HepG2 (cell line): Measurements from ENCODE around the gene ANKRD65.

ENCODE experiments used
- MAFF ChIP-seq: IDR thresholded peaks from 2 replicates; pipeline ENCODE4 v1.6.1; 2011; ENCODE audit warnings: low read depth, low read length, improper control_type of control experiment
- MEF2D ChIP-seq: sonication (generic); formaldehyde crosslinking; IDR thresholded peaks from 2 replicates; pipeline ENCODE4 v1.5.1; 2020; ENCODE audit warnings: mild to moderate bottlenecking, missing genetic modification reagents
- WIZ ChIP-seq: sonication (generic); formaldehyde crosslinking; IDR thresholded peaks from 2 replicates; pipeline ENCODE4 v1.5.1; 2020; ENCODE audit warnings: mild to moderate bottlenecking, missing genetic modification reagents
- TF ChIP-seq, protein P1 (sequence below): sonication (generic); formaldehyde crosslinking; IDR thresholded peaks from 2 replicates; pipeline ENCODE4 v1.4.0; 2020; ENCODE audit warnings: mild to moderate bottlenecking, missing genetic modification reagents
- TF ChIP-seq, protein P2 (sequence below): sonication (generic); formaldehyde crosslinking; IDR thresholded peaks from 2 replicates; pipeline ENCODE4 v1.5.0; 2020; ENCODE audit warnings: mild to moderate bottlenecking, missing genetic modification reagents, moderate library complexity

DNA sequence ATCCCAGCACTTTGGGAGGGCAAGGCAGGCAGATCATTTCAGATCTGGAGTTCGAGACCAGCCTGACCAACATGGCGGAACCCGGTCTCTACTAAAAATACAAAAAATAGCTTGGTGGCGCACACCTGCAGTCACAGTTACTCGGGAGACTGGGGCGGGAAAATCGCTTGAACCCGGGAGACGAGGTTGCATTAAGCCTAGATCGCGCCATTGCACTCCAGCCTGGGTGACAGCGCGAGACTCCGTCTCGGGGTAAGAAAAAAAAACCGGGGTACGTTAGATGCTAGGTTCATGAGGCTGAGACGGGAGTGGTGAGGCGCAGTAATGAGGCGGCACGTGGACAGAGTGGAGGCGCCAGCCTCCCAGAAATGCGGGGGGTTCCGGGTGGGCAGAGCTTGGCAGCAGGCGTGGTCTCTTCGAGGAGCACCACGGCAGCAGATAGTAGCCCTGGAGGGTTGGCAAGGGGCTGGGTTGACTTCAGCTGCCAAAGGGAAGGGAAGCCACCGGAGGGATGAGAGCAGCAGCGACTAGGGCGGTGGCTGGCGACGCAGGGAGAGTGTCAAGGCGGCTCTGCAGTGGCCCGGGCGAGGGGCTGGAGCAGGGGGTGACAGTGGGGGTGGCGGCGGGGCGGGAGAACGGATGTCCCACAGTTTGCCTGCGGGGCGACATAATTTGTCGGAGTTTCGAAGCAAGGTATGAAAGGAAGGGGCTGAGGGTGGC lies 14.8 kb downstream of the ANKRD65 start:
- TF ChIP-seq, protein P1, sequence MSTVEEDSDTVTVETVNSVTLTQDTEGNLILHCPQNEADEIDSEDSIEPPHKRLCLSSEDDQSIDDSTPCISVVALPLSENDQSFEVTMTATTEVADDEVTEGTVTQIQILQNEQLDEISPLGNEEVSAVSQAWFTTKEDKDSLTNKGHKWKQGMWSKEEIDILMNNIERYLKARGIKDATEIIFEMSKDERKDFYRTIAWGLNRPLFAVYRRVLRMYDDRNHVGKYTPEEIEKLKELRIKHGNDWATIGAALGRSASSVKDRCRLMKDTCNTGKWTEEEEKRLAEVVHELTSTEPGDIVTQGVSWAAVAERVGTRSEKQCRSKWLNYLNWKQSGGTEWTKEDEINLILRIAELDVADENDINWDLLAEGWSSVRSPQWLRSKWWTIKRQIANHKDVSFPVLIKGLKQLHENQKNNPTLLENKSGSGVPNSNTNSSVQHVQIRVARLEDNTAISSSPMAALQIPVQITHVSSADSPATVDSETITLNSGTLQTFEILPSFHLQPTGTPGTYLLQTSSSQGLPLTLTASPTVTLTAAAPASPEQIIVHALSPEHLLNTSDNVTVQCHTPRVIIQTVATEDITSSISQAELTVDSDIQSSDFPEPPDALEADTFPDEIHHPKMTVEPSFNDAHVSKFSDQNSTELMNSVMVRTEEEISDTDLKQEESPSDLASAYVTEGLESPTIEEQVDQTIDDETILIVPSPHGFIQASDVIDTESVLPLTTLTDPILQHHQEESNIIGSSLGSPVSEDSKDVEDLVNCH (CRISPR knock-in tag) = no peak
- TF ChIP-seq, protein P2, sequence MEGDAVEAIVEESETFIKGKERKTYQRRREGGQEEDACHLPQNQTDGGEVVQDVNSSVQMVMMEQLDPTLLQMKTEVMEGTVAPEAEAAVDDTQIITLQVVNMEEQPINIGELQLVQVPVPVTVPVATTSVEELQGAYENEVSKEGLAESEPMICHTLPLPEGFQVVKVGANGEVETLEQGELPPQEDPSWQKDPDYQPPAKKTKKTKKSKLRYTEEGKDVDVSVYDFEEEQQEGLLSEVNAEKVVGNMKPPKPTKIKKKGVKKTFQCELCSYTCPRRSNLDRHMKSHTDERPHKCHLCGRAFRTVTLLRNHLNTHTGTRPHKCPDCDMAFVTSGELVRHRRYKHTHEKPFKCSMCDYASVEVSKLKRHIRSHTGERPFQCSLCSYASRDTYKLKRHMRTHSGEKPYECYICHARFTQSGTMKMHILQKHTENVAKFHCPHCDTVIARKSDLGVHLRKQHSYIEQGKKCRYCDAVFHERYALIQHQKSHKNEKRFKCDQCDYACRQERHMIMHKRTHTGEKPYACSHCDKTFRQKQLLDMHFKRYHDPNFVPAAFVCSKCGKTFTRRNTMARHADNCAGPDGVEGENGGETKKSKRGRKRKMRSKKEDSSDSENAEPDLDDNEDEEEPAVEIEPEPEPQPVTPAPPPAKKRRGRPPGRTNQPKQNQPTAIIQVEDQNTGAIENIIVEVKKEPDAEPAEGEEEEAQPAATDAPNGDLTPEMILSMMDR (CRISPR knock-in tag) = no peak
- TF ChIP-seq WIZ (CRISPR knock-in tag) = no peak
- TF ChIP-seq MAFF = no peak
- no peak for TF ChIP-seq MEF2D (CRISPR knock-in tag)
